Measurements from ENCODE around the gene POMT2.
A peak's percentile ranks its signal among the peaks of the same experiment; 100 is the strongest.
"Not testable (repeated sequence)": the region's sequence is repeated elsewhere in the genome, so short reads cannot be mapped to it uniquely, and the experiment has no call there.

The POMT2 gene

DNA sequence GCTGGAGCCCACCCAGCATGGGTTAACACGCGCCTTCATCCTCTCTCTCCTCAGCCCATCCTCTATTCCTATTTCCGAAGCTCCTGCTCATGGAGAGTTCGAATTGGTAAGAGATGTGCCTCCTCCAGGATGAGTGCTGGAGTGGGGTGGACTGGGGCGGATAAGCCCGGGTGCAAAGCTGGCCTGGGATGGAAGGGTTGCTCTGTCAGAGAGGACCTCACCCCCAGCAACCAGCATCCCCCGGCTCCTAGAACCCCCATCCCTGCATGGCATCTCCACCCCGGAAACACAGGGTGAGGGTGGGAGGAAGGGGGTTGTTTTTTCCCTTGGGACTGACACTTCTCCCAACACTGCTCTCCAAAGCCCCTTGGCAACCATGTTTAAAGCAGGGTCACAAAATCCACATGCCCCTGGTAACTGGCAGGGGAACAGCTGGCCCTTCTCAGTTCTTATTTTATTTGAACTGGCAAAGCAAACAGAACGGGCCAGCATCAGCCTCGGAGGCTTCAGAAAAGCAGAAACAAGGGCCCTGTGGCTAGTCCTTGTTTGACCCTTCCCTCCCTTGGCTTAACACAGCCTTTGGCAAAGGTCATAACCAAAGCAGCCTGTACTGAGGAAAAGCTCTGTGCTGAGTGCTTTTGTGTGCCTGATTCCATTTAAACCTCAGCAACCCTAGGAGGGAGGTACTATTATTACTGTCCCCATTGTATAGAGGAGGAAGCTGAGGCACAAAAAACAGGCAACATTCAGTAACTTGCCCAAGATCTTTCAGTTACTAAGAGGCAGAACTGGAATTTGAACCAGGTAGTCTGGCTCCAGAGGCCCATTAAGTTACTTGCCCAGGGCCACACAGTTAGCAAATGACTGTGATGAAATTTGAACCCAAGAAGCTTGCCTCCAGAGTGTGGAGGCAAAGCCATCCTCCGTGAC, 4.4 kb upstream of the POMT2 start:
- no peak for DNase-seq

DNA sequence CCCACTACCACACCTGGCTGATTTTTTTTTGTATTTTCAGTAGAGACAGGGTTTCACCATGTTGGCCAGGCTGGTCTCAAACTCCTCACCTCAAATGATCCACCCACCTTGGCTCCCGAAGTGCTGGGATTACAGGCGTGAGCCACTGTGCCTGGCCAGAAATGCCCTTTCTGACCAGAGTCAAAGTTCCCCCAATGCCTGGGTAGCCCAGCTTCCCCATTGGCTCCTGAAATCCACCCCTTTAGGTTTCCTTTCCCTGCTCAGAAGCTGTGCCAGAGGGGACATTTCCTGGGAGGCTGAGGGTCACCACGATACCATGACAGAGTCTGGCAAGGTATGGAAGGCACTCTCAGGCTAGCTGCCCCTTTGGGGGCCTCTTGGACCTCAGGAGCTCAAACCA, 3.6 kb upstream of the POMT2 start:
- DNase-seq: no peak

DNA sequence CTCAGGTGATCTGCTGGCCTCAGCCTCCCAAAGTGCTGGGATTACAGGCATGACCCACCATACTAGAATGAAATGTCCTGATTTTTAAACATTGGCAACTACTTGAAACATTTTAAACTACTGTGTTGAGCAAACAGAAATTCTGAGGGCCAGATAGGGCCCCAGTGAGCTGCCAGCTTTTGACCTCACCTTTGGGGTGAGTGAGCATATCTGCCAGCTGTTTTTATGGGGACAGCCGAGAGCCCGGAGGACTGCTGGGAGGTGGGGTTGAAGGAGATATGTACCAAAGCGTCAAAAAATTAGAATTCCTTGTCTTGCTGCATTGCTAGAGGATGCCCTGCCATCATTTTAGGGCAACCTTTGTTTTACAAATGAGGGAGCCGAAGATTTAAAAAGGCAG, 2.9 kb upstream of the POMT2 start:
- no peak for DNase-seq

DNA sequence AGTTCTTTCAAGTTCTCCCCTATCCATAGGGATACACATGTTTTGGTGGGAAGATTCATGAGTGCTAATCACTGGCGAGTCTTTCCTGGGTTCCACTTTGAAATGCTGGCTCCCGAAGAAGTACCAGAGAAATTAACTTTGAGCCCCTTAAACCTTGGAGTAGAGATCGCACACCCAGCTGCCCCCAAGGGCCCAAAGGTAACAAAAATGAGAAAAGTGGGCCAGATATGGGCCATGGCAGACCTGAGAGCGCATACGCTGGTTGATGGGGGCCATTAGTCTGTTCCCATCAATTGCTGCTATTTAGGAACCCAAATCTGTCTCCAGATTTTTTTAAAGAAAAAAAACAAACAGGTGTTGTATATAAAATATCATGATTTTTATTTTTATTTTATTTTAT, 2.3 kb upstream of the POMT2 start:
- DNase-seq: no peak

DNA sequence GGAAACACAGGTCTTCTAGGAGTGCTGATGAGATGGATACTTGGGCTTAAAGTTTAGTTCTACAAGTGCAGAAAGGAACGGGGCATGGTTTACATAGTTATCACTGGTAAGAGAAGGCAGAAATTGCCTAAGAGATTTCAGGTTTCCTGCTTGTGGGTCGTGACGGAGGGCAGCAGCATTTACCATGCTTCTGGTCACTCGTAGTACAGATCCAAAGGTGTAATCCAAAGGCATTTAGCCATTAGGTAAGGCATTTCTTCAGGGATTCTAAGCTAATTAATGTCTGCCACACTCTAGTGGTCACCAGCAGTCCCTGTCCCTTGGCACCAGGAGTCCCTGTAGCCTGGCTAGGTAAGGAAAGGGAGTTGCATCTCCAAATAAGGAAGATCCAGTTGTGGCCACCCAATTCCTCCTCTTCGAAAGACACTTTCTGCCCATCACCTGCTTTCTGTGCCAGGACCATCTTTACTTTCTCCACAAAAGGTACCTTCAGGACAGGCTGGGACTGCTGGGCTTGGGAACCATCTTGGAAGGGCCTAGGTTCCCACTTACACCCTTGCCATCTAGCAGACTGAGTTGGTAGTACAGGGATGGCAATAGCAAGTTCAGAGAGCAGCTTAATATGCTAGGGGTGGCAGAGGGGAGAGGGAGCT, 1.7 kb upstream of the POMT2 start:
- no peak for DNase-seq

DNA sequence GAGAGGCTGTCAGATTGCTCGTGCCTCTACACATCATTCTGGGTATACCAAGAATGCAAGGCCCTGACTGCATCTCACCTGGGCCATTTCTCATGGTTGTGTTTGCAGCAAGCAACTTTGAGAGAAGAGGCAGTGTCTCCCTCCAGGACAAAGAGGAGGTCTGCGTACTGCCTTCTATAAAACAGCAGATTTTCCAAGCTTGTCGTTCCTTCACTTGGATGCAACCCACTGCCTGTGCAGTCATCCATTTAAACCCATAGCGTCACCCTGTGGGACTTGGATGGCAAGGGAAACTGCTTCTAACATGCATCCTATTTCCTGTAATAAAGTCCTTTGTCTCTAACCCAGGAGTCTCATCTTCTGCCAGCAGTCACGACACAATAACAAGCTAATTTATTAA, 1.3 kb downstream of the POMT2 start:
- DNase-seq: no peak

DNA sequence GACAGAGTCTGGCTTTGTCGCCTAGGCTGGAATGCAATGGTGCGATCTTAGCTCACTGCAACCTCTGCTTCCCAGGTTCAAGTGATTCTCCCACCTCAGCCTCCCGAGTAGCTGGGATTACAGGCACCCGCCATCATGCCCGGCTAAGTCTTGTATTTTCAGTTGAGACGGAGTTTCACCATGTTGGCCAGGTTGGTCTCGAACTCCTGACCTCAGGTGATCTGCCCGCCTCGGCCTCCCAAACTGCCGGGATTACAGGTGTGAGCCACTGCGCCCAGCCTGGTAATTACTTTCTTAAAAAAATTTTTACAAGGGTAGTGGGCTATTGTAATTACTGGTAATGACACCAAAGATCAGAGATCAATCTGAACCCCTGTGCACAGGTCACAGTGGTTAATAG, 1.9 kb downstream of the POMT2 start:
- not testable (repeated sequence) for DNase-seq

DNA sequence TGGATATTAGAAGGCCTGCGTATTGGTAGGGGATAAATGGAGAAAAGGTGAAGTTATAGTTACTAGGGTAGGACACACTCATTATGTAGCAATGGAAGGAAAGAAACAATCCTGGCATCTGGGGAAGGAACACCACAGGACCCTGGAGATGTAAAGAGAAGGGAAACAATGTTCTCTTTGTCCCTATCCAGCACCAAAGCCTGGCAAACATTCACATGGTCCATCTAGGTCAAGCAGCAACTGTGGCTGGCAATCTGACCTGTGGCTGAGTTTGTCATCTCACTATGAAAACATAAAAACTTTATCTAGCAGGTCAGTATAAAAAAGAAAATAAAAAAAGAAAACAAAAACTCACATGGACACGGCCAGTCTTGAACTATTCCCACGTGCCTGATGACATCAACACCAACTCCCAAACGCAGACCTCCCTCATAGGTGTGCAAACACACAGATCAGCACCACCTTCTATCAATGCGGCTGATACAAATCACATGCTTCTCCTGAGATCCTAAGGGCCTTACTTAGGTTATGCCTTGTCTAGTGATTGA, 2.6 kb downstream of the POMT2 start:
- no peak for DNase-seq

DNA sequence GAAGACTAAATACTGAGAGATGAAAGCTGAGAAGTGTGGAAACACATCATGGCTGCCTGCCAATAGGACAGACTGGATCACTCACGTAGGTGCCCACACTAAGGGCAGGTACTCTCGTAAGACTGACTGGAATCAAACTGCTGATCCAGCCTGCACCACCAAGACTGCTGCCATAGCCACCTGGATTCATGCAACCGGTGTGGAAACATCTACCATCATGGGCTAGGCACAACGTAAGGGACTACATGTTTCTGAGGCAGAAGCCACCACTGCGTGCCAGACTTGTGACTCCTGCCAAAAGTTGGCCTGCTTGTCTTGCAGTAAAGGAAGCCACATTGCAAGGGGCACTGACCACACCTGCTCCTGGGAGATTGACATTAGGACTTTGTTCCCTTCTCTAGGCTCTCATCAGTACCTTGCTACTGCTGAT, 3.8 kb downstream of the POMT2 start:
- no peak for DNase-seq

DNA sequence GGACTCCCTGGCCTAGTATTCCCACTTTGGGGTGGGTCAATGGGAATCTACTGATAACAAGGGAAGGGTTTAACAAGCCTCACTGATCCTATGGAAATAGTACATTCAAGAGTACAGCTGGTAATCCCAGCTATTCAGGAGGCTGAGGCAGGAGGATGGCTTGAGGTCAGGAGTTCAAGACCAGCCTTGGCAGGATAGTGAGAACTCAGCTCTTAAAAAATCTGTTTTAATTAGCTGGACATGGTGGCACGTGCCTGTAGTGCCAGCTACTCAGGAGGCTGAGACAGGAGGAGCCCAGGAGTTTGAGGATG, 4.5 kb downstream of the POMT2 start:
- no peak for DNase-seq

DNA sequence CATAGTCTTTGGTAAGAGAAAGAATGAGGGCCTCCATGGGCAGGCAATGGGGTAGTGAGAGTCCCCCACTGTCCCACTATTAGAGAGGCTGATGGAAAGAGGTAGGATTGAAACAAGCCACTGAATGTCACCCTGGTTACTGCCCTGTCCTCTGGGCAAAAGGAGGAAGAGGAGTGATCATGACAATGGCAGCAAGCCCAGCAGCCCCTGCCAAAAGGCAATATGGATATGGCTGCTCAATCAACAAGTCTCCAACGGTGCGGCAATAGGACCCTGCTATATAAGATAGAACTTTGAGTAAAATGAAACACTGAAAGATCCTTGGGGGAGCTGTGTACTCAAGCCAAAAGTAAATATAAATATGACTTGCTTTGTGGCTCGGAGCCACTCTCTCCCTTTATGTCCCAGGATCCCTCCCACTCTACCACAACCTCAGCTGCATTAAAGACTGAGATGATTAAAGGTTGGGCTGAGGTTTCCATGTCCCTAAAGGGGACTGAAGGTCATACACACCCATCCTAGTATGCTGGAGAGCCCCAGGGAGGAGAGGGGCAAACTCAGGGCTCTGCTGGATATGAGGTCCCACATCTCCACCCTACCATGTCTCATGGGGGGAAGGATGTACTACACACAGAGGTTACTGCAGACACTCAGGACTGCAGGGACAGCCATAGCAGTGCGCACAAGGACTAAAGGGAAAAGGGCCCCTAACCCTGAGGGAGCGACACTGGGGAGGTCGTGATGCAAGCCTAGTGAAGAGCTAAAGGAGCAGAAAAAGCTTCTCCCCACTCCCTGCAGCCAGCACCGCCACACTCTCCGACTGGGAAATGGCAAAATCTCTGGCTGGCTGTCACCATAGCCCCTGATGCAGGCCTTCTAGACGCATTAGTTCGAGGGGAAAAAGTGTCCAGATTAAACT, 5.9 kb downstream of the POMT2 start:
- DNase-seq: no peak

DNA sequence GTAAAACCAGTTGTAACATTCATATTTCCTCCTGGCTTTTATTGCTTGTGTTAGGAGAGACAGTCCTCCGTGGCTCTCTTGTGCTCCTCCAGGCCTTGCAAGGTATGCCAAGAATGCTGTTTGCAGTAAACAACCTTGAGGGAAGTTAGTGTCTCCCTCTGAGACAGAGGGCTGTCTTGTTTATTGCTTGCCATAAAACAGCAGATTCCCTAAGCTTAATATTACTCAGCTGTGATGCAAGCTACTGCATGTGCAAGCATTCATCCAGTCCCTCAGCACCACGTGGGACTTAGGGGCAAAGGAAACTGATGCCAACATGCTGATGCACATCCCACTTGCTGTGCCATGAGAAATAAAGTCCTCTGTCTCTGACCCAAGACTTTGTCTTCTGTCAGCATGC, 6.6 kb downstream of the POMT2 start:
- DNase-seq: no peak

DNA sequence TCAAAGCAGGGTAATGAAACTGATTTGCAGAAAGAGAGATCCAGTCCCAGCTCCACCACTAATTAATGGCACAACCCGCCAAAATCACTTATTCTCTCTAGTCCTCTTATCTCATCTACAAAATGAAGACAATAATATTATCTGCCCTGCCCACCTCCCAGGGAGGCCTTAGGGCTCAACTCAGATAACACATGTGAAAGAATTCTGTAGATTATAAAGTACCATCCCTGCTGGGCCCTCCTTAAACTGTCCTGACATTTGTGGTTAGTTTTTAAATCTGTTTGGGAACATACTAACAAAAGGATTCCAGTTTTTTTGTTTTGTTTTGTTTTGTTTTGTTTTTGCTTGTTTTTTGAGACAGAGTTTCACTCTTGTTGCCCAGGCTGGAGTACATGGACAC, 7.3 kb downstream of the POMT2 start:
- no peak for DNase-seq

DNA sequence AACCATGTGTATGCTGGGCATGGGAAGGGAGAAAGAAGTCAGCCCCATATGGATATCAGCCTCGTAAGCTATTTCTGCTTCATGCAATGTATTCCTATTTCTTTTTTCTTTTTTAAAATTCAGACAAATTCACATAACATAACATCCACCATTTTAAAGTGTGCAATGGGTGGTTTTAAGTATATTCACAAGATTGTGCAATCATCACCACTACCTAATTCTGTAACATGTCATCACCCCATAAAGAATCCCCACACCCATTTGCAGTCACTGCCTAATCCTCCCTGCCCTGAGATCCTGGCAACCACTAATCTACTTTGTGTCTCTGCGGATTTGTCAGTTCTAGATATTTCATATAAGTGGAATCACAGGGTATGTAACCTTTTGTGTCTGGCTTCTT, 9.5 kb downstream of the POMT2 start:
- no peak for DNase-seq

DNA sequence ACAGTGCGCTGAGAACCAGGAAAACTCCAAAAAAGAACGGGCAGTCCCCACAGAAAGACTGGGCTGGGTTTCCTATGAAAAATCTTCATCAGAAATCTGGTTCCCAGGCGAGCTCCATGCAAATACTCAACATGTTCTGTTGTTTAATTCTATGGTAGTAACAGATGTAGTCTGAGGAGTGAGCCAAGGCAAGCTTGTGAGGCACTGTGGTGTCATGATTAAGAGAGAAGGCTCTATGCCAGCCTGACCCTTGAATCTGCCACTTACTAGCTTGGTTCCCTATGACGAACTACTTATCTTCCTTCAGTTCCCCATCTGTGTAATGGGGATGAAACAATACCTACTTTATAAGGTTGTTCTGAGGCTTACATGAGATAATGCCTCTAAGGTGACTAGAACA, 10.7 kb downstream of the POMT2 start:
- no peak for DNase-seq

DNA sequence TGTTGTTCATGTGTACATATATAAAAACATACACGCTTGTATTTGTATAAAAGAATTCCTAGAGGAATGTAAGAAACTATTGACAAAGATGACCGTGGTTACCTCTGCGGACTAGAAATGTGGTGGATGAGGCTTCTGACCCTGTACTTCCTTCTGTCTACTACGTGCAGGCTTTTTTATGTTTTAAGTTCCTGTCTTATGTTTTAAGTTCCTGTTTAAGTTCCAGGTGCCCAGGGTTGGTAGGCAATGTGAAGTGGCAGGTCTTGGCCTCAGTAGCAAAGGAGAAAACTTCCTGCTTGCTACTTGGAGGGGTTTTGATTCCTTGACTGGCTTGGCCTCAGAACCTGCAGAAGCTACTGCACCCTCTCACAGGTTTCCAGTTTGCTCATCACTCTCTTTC, 11.6 kb downstream of the POMT2 start:
- DNase-seq: no peak

DNA sequence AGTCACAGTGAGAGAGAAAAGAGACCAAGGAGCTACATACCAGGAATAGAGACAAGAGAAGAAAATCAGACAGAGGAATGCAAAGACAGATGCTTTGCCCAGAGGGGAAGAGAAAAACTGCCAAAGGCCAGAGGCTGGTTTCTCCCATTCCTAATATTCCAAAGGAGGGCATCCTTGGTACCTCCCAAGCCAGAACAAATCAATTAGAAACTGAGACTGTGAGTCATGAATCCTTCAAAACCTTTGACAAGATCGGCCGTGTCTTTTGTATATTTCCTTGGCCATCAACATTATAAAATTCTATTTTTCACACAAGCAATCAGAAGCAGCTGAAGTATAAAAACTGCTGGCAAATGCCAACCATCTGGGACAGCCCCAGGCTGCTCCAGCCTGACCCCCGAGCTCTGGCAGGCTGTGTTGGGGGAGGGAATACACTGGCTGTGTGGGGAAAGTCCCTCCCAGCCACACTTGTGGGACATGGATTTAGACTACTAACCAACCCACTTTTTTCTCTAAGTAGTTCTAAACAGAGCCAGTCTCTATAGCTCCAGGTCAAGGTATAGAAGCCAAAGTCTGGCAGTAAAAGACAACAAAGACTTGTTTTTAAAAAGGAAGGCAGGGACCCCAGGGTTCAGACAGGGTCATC, 13.7 kb downstream of the POMT2 start:
- no peak for DNase-seq

DNA sequence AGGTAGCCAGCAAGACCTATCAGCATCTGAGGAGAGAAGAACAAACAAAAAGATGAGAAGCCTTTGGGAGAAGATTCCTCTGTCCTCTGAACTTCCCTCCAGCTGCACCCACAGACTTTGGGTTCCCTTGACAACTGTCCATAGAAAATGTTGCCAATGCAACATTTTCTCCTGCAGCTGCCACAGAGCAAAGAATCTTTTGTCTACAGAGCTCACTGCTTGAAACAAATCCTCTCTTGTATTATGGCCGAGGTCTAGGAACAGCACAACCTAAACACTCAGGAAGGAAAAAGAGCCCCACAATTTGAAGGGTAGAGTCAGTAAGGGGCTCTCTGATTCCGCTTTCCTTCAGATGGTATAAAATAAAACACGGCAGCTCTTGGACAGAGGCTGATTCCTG, 14.3 kb downstream of the POMT2 start:
- DNase-seq: no peak

DNA sequence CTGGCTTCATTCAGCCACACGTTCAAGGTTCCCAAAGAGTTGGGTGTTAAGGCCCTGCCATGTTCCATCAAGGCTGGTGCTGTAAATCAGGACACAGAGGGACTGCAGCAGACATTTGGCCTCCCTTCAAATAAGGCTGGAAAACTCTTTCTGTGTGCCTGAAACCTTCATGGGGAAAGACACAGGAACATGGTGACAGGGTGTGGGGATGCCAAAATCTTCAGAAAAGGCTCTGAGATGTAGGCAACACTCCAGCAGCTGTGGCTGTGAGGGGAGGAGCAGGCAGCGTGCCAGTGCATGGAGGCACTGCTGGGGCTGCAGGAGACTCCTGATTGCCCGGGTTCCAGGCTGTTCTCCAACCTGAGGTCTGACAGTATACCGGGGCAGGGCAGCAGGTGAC, 15.0 kb downstream of the POMT2 start:
- no peak for DNase-seq

DNA sequence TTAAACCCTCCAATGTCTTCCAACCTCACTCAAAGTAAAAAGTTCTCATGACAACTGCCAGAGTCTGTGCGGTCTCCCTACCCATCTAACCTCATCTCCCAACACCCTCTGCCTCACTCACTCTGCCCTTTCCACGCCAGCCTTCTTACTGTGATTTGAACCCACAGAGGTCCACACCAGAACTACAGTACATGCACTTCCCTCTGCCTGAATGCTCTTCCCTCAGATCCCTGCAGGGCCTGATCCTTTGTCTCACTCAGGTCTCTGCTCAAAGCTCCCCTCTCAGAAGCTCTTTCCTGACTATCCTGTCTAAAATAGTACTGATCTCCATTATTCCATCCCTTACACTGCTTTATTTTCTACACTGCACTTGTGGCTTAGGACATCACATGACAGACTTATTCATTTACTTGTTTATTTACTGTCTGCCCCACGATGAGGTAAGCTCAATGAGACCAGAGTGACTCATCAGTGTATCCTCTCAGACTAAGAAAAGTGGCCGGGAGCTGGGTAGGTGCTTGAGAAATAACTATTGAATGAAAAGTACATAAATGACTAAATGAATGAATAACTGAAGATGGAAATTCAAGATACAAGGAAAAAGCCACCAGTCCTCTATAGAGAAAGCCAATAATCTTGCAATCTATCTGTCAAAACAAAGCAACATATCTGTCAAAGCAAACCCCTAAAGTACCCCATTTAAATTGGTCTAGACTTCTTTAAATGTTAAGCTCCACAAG, 17.1 kb downstream of the POMT2 start:
- DNase-seq: no peak

DNA sequence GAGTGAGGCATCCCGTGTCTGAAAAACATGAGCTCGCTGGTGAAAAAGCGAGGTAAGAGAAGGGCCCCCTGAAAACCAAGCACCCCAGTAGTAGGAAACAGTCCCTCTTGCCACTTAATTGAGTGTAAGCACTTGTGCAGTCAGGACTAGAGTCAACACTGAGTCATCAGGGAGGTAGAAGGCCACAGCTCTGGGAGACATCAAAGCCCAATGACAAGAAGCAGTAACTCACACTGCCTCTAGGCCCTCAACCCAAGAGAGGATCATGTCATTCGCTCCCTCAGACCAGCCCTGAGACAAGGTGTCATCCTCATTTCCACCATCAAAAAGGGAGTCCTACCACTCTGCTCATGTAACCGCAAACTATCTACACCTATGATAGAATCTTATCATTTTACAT, 17.8 kb downstream of the POMT2 start:
- peak; percentile 72 for DNase-seq

DNA sequence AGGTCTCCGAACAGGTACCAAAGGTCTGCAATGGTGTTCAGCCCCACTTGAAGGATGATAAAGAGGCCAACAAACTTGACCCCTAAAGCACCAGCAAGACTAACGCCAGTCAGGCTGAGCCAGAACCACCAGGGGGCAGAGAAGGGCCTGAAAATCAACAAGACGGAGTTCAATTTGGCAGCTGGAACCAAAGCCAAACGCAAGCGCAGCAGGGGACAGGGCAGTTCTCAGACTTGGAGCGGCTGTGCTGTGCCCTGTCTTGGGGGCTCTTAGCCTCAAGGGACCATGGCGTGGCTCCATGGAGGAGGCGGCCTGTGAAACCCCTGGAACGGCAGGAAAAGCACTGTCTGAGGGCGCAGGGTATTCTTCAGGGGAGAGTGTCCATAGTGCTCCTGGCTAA, 19.6 kb downstream of the POMT2 start:
- DNase-seq: peak; percentile 81
